Activated naive CD4-positive, alpha-beta T cell treated with anti-CD3 and anti-CD28 coated beads, Interleukin-2, amount 10 ng/mL, durations not matched to agents 7 days and 5 days (primary cell): Measurements from ENCODE around the gene CCDC174.
"Not testable (repeated sequence)": the region's sequence is repeated elsewhere in the genome, so short reads cannot be mapped to it uniquely, and the experiment has no call there.

Experiments
- CTCF ChIA-PET: fragments of 350-600 bp; sonication (Branson Sonifier 250); formaldehyde crosslinking; loops from one replicate; lab custom pipeline; 2021; ENCODE audit warnings: antibody characterized with exemption; lab: Charles Lee
- DNase-seq: peaks from one replicate; pipeline ENCODE4 v3.0.0-alpha.2; 2020
- H3K27ac Mint-ChIP-seq: one replicate; pipeline ENCODE4 v1.8.0; 2021; ENCODE audit warnings: mild to moderate bottlenecking, moderate library complexity, mixed read lengths
- H3K27me3 Mint-ChIP-seq: one replicate; pipeline ENCODE4 v1.8.0; 2021; ENCODE audit warnings: mild to moderate bottlenecking, mixed read lengths
- H3K36me3 Mint-ChIP-seq: one replicate; pipeline ENCODE4 v1.8.0; 2021; ENCODE audit warnings: mixed read lengths
- H3K4me1 Mint-ChIP-seq: one replicate; pipeline ENCODE4 v1.8.0; 2021; ENCODE audit warnings: mixed read lengths
- H3K4me3 Mint-ChIP-seq: one replicate; pipeline ENCODE4 v1.8.0; 2021; ENCODE audit warnings: mild to moderate bottlenecking, moderate library complexity, mixed read lengths
- H3K9me3 Mint-ChIP-seq: one replicate; pipeline ENCODE4 v1.8.0; 2021; ENCODE audit warnings: mixed read lengths

Gene CCDC174

GRCh38 chr3:14647976-14648955 is 3.3 kb upstream of the CCDC174 start:
- H3K4me3 Mint-ChIP-seq = no peak overlapping the region
- H3K9me3 Mint-ChIP-seq = no peaks in the 10 kb centered on the region
- peaks cover 8% of the 10 kb centered on the region for H3K36me3 Mint-ChIP-seq
- H3K4me1 Mint-ChIP-seq = peaks cover 34% of the 10 kb centered on the region
- no peak overlapping the region for H3K27ac Mint-ChIP-seq
- DNase-seq = no peak
- peaks cover 7% of the 10 kb centered on the region for H3K27me3 Mint-ChIP-seq
- CTCF ChIA-PET = interaction anchor here (1.1 to 1.3 kb wide), 3 partner anchors 12 to 273 kb away, joined by 3 to 5 read pairs (median 4); no protein-coding TSS in a partner anchor

DNA sequence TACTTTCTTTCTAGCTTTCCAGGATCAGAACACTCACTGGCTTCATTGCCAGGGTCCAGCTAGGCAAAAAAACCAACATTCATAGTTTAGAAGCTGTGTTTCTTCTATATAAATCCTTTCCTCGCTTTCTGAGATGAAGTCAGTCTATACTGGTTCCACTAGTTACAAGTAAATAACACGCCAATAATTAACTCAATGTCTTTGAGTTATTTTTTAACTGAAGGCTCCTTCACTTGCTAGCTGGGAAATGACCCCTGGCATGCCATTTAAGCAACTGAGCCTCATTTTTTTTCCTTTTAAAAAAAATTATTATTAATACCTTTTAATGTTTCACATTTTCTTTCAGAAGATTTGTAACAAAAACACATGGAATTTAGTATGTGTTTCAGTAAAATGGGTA is 2.1 kb upstream of the CCDC174 start:
- H3K36me3 Mint-ChIP-seq = peaks cover 8% of the 10 kb centered on the region
- H3K9me3 Mint-ChIP-seq = no peaks in the 10 kb centered on the region
- no peak overlapping the region for H3K4me3 Mint-ChIP-seq
- DNase-seq = no peak
- H3K27ac Mint-ChIP-seq = no peak overlapping the region
- no peaks in the 10 kb centered on the region for H3K27me3 Mint-ChIP-seq
- peaks cover 44% of the 10 kb centered on the region for H3K4me1 Mint-ChIP-seq
- CTCF ChIA-PET = interaction anchor here (0.8 kb wide), 1 partner anchor 13 kb away, joined by 3 read pairs; no protein-coding TSS in a partner anchor

DNA sequence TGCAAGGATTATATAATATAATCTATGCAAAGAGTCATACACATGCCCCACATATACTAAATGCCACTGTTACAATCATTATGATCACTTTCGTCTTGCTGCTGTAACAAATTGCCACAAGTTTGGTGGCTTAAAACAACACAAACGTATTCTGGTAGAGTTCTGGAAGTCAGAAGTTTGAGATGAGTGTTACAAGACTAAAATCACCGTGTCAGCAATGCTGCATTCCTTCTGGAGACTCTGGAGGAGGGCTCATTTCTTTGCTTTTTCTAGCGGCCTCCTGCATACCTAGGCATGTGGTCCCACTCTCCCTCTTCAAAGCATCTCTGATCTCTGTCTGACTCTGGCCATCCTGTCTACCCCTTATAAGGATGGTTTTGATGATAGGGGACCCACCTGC is 1.4 kb upstream of the CCDC174 start:
- H3K27ac Mint-ChIP-seq = peak overlapping the region; percentile 99
- peaks cover 9% of the 10 kb centered on the region for H3K36me3 Mint-ChIP-seq
- peak overlapping the region; percentile 100 for H3K4me3 Mint-ChIP-seq
- H3K4me1 Mint-ChIP-seq = peaks cover 44% of the 10 kb centered on the region
- CTCF ChIA-PET = no interaction called here
- no peak for DNase-seq
- H3K27me3 Mint-ChIP-seq = no peaks in the 10 kb centered on the region
- H3K9me3 Mint-ChIP-seq = no peaks in the 10 kb centered on the region

DNA sequence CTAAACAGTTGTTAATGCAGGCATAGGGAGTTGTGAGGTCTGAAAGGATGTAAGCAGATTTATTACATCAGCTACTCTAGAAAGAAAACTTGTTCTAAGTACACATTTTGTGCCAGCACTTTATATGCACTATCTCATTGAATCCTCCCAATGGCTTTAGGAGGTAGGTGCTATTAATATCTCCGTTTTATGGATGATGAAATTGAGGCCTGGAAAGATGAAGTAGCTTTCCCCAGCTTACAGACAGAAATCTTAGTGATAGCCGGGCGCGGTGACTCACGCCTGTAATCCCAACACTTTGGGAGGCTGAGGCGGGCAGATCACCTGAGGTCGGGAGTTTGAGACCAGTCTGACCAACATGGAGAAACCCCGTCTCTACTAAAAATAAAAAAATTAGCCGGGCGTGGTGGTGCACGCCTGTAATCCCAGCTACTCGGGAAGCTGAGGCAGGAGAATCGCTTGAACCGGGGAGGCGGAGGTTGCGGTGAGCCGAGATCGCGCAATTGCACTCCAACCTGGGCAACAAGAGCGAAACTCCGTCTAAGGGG is 872 bp downstream of the CCDC174 start:
- Mint-ChIP-seq H3K4me1 (peaks cover 51% of the 10 kb centered on the region), H3K36me3 (peaks cover 26% of the 10 kb centered on the region), H3K27ac (peak overlapping the region; percentile 99), H3K4me3 (peak overlapping the region; percentile 100)
- H3K27me3 Mint-ChIP-seq, DNase-seq, H3K9me3 Mint-ChIP-seq: not testable (repeated sequence)
- CTCF ChIA-PET = interaction anchor here (1.5 to 2.4 kb wide), 2 partner anchors 20 to 111 kb away, joined by 3 to 7 read pairs; no protein-coding TSS in a partner anchor

- Mint-ChIP-seq H3K27me3 (no peaks in the 10 kb centered on the region), H3K4me3 (no peak overlapping the region)
- CTCF ChIA-PET = no interaction called here
Measured at GRCh38 chr3:14657579-14657978, 6.0 kb downstream of the CCDC174 start.

GRCh38 chr3:14658978-14659377 is 7.4 kb downstream of the CCDC174 start:
- Mint-ChIP-seq H3K4me3 (no peak overlapping the region), H3K4me1 (peaks cover 12% of the 10 kb centered on the region), H3K27ac (no peak overlapping the region), H3K36me3 (peaks cover 69% of the 10 kb centered on the region), H3K9me3 (no peaks in the 10 kb centered on the region), H3K27me3 (no peaks in the 10 kb centered on the region)
- DNase-seq = no peak
- CTCF ChIA-PET = no interaction called here

More at GRCh38 chr3:14657579-14657978, 6.0 kb downstream of the CCDC174 start:
- no peak for DNase-seq
- Mint-ChIP-seq H3K9me3 (no peaks in the 10 kb centered on the region), H3K36me3 (peaks cover 60% of the 10 kb centered on the region), H3K27ac (no peak overlapping the region), H3K4me1 (peaks cover 25% of the 10 kb centered on the region)

GRCh38 chr3:14660942-14661341 is 9.4 kb downstream of the CCDC174 start:
- CTCF ChIA-PET = no interaction called here
- no peaks in the 10 kb centered on the region for H3K27me3 Mint-ChIP-seq
- H3K27ac Mint-ChIP-seq = peak overlapping the region; percentile 8
- H3K36me3 Mint-ChIP-seq = peaks cover 77% of the 10 kb centered on the region
- DNase-seq = no peak
- peaks cover 6% of the 10 kb centered on the region for H3K4me1 Mint-ChIP-seq
- H3K9me3 Mint-ChIP-seq = no peaks in the 10 kb centered on the region
- H3K4me3 Mint-ChIP-seq = no peak overlapping the region

DNA sequence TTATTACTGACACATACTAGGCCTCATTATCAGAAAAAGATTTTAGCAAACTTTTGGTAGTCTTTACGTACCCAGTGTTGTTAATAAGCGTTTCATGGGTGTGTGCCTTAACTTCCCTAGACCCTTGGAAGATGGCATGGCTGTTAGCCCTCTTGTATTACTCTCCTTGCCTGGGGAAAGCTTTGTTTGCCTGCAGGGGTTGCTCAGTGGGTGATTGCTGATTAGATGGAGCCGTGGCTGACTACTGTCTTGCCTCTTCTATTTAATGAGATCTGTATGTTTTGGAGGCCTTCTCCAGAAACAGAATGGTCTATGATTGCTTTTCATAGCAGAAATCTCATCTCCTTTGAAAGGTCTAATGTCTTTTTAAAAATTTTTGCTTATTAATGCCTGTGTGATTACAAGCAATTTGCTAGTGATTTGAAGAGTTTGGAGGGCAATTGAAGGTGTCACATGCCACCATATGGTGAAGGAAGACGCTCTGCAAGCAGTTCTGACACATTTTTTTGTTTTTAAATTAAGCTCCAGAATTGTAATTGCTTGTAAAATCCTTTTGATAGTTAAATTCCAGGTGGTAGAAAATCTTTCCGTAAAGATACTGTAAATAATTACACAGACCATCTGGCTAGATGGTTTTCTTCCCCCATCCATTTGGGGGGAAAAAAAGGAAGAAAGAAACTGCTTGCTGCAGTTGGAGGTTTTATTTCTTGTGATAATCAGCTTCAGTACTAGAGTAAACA is 12.0 kb downstream of the CCDC174 start:
- no peaks in the 10 kb centered on the region for H3K27me3 Mint-ChIP-seq
- DNase-seq = no peak
- H3K27ac Mint-ChIP-seq = no peak overlapping the region
- no peaks in the 10 kb centered on the region for H3K9me3 Mint-ChIP-seq
- CTCF ChIA-PET = no interaction called here
- H3K36me3 Mint-ChIP-seq = peaks cover 71% of the 10 kb centered on the region
- H3K4me1 Mint-ChIP-seq = no peaks in the 10 kb centered on the region
- H3K4me3 Mint-ChIP-seq = no peak overlapping the region

DNA sequence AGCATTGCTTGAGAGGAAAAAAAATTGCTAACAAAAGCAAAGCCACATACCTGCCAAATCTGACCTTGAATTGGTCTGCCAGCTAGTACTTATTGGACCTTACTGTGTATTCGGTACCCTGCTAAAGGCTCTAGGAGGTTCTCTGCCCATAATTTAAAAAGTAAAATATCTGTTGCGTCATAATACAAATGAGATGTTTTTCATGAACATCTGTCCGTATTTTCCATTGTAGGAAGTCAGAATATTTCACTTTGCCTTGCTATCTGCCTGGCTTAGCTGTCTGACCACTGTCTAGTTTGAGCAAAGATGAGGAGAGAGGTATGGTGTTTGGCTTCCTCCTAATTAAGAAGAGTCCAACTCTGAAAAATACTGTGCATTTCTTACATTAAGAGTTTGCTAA is 12.6 kb downstream of the CCDC174 start:
- H3K4me1 Mint-ChIP-seq = no peaks in the 10 kb centered on the region
- DNase-seq = no peak
- H3K36me3 Mint-ChIP-seq = peaks cover 65% of the 10 kb centered on the region
- no peaks in the 10 kb centered on the region for H3K9me3 Mint-ChIP-seq
- H3K27ac Mint-ChIP-seq = no peak overlapping the region
- no peak overlapping the region for H3K4me3 Mint-ChIP-seq
- CTCF ChIA-PET = interaction anchor here (1.0 kb wide), 1 partner anchor 257 kb away, joined by 3 read pairs; no protein-coding TSS in a partner anchor
- no peaks in the 10 kb centered on the region for H3K27me3 Mint-ChIP-seq

GRCh38 chr3:14672588-14672987 is 21.0 kb downstream of the CCDC174 start:
- DNase-seq = no peak
- Mint-ChIP-seq H3K27ac (no peak overlapping the region), H3K27me3 (no peaks in the 10 kb centered on the region), H3K4me3 (no peak overlapping the region), H3K36me3 (peaks cover 35% of the 10 kb centered on the region), H3K9me3 (no peaks in the 10 kb centered on the region), H3K4me1 (no peaks in the 10 kb centered on the region)
- CTCF ChIA-PET = interaction anchor here (0.6 to 4.0 kb wide), 3 partner anchors 108 to 375 kb away, joined by 3 to 20 read pairs (median 3); no protein-coding TSS in a partner anchor

GRCh38 chr3:14674841-14675240 is 23.3 kb downstream of the CCDC174 start, which contains the start of gene C3orf20:
Gene C3orf20, plus strand, starts transcription at chr3:14675141. Its CDS starts 7,573 bp downstream, at chr3:14682714.
- CTCF ChIA-PET = interaction anchor here (1.0 to 4.0 kb wide), 4 partner anchors 10 to 246 kb away, joined by 3 to 20 read pairs (median 4); no protein-coding TSS in a partner anchor
- no peaks in the 10 kb centered on the region for H3K27me3 Mint-ChIP-seq
- peaks cover 26% of the 10 kb centered on the region for H3K36me3 Mint-ChIP-seq
- H3K27ac Mint-ChIP-seq = no peak within 1 kb of the TSS
- H3K9me3 Mint-ChIP-seq = no peaks in the 10 kb centered on the region
- DNase-seq = no peak
- no peak within 1 kb of the TSS for H3K4me3 Mint-ChIP-seq
- H3K4me1 Mint-ChIP-seq = no peaks in the 10 kb centered on the region

GRCh38 chr3:14676881-14677280 is 25.3 kb downstream of the CCDC174 start:
- Mint-ChIP-seq H3K9me3 (peaks cover 5% of the 10 kb centered on the region), H3K4me3 (no peak overlapping the region), H3K27me3 (no peaks in the 10 kb centered on the region), H3K36me3 (peaks cover 14% of the 10 kb centered on the region), H3K27ac (no peak overlapping the region), H3K4me1 (no peaks in the 10 kb centered on the region)
- no peak for DNase-seq
- CTCF ChIA-PET = no interaction called here

GRCh38 chr3:14678015-14678503 is 26.5 kb downstream of the CCDC174 start:
- H3K9me3 Mint-ChIP-seq = peaks cover 5% of the 10 kb centered on the region
- H3K4me3 Mint-ChIP-seq = no peak overlapping the region
- H3K27me3 Mint-ChIP-seq = no peaks in the 10 kb centered on the region
- H3K27ac Mint-ChIP-seq = no peak overlapping the region
- DNase-seq = no peak
- CTCF ChIA-PET = interaction anchor here (0.7 kb wide), 1 partner anchor 25 kb away, joined by 3 read pairs; no protein-coding TSS in a partner anchor
- H3K4me1 Mint-ChIP-seq = no peaks in the 10 kb centered on the region
- peaks cover 12% of the 10 kb centered on the region for H3K36me3 Mint-ChIP-seq
